GM10266 (cell line): ENCODE results near the gene NDST1.

Source experiments
- DNase-seq: peaks from one replicate; pipeline ENCODE4 v3.0.0; 2012; ENCODE audit errors: extremely low spot score
- CTCF ChIP-seq: IDR thresholded peaks from 2 replicates; pipeline ENCODE4 v1.5.1; 2012; ENCODE audit warnings: mild to moderate bottlenecking, low read depth; ENCODE audit not compliant: control insufficient read depth, insufficient read depth; ENCODE audit errors: missing control alignments

Gene NDST1

GRCh38 chr5:150571836-150572235 lies 63.9 kb downstream of the NDST1 start:
- TF ChIP-seq CTCF = no peak
- DNase-seq = no peak

- TF ChIP-seq CTCF = no peak
- no peak for DNase-seq
These were observed 65.3 kb downstream of the NDST1 start for GRCh38 chr5:150573216-150573615.

GRCh38 chr5:150573867-150574817 lies 66.2 kb downstream of the NDST1 start:
- TF ChIP-seq CTCF = no peak
- no peak for DNase-seq

GRCh38 chr5:150574818-150575547 lies 67.1 kb downstream of the NDST1 start:
- TF ChIP-seq CTCF = no peak
- DNase-seq = no peak

GRCh38 chr5:150575745-150576448 lies 68.0 kb downstream of the NDST1 start:
- TF ChIP-seq CTCF = no peak

GRCh38 chr5:150576449-150576949 lies 68.6 kb downstream of the NDST1 start:
- TF ChIP-seq CTCF = no peak
- no peak for DNase-seq

More at GRCh38 chr5:150575745-150576448, 68.0 kb downstream of the NDST1 start:
- no peak for DNase-seq
